WERI-Rb-1 (cell line): ENCODE results near the gene GOLT1A.

Source experiments
- DNase-seq: peaks from one replicate; pipeline ENCODE4 v3.0.0-alpha.2; 2020
- H3K27ac ChIP-seq: fragments of 250-450 bp; sonication (Bioruptor Pico); 2 replicates; pipeline ENCODE4 v1.5.1; 2020; ENCODE audit warnings: mild to moderate bottlenecking, moderate library complexity
- H3K27me3 ChIP-seq: fragments of 250-450 bp; sonication (Bioruptor Pico); 2 replicates; pipeline ENCODE4 v1.5.1; 2021; ENCODE audit warnings: mild to moderate bottlenecking, low read depth, moderate library complexity; ENCODE audit not compliant: insufficient read depth, severe bottlenecking
- H3K36me3 ChIP-seq: fragments of 250-450 bp; sonication (Bioruptor Pico); 2 replicates; pipeline ENCODE4 v1.5.1; 2020; ENCODE audit warnings: mild to moderate bottlenecking, moderate library complexity
- H3K4me3 ChIP-seq: 2 replicates; pipeline ENCODE4 v1.5.1; 2011; ENCODE audit warnings: low read depth, mild to moderate bottlenecking, control low read depth, low read length
- H3K9me3 ChIP-seq: fragments of 250-450 bp; sonication (Bioruptor Pico); 2 replicates; pipeline ENCODE4 v1.5.1; 2021; ENCODE audit warnings: mild to moderate bottlenecking, moderate library complexity; ENCODE audit not compliant: severe bottlenecking
- CTCF ChIP-seq: IDR thresholded peaks from 2 replicates; pipeline ENCODE4 v1.5.1; 2011; ENCODE audit warnings: low read depth, mild to moderate bottlenecking, control low read depth, inconsistent platforms, low read length

The GOLT1A gene

GRCh38 chr1:204153667-204154066 is 60.1 kb downstream of the GOLT1A start:
- H3K27ac ChIP-seq = no peak overlapping the region
- H3K36me3 ChIP-seq = peaks cover 3% of the 10 kb centered on the region; the same call in 1 of the 2 replicates
- H3K9me3 ChIP-seq = no peaks in the 10 kb centered on the region
- H3K4me3 ChIP-seq = no peak overlapping the region
- no peak for TF ChIP-seq CTCF
- DNase-seq = no peak
- no peaks in the 10 kb centered on the region for H3K27me3 ChIP-seq

DNA sequence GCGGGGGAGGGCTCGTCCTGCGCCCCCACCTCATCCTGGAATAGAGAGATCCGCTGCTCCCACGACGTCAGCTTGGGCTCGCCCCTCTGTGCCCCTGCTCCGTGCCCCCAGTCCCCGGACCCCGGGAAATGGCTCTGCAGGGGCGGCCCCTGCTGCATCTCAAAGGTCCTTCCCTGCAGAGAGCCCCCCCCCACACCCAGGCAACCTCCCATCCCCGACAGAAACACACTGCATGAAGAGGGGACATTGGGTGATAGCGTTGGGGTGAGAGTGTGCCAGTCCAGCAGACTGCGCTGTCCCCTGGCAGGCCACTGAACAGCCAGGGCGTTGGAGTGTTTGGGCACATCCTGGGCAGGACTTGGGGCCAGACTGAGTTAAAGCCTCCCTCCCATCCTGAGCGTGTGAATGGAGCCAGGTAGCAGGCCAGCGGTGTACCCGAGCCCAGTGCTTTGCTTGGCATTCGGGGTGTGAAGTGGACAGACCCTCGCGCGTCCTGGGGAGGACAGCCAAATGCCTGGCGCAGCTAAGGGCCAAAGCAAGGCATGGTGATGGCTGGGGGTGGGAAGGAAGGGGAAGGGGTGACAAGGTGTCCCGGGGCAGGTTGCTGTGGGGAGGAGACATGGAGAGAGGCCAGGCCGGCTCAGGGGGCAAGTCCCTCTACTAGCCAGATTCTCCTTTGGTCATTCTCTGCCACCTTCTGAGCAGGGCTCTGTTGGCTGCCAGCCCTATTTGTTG is 61.3 kb downstream of the GOLT1A start:
- Histone ChIP-seq H3K9me3 (no peaks in the 10 kb centered on the region), H3K36me3 (peaks cover 7% of the 10 kb centered on the region), H3K27ac (peak overlapping the region; percentile 57), H3K4me3 (peak overlapping the region; percentile 60), H3K27me3 (no peaks in the 10 kb centered on the region)
- no peak for DNase-seq
- TF ChIP-seq CTCF = peak; percentile 27; the same call in 1 of the 2 replicates

DNA sequence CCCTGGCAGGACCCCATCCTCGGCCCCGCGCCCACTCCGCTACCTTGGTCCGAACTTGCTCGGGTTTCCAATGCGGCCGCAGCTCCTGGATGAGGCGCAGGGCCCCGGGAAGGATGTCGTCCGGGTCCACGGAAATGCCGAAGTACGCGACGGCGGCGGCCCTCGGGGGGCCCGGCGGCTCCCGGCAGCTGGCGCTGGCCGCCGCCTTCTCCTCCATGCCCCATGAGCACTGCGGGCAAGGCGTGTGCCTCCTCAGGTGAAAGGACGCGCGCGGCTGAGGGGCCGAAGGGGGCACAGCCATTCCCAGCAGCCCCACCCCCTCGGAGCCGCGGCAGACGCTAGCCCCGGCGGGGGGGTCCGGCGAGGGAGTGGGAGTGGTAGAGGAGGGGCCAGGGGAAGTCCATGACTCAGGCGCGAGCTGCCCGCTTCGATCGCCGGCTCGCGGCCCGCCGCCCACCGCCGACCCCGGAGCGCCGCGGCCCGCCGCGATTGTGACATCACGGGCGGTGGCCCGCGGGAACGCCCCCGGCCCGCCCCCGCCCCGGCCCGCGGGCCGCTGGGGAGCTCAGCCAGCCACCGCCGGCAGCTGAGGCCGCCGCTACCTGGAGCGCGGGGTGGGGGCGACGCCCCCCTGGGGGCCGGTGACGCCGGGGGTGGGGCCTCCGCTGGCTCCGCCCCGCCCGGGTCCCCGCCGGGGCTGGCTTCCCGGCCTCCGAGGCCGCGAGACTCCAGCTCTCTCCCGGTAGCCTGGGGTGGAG is 62.1 kb downstream of the GOLT1A start, which contains the start of gene ETNK2:
Gene ETNK2 (minus strand): TSS at position 493 of the 758 bp plus-strand sequence. CDS start 192 bp downstream, at position 301.
- Histone ChIP-seq H3K36me3 (peaks cover 7% of the 10 kb centered on the region), H3K4me3 (peak within 1 kb of the TSS; percentile 72), H3K27ac (peak within 1 kb of the TSS; percentile 57), H3K27me3 (no peaks in the 10 kb centered on the region), H3K9me3 (no peaks in the 10 kb centered on the region)
- DNase-seq = peak; percentile 97
- no peak for TF ChIP-seq CTCF

- H3K9me3 ChIP-seq = no peaks in the 10 kb centered on the region
- no peak for TF ChIP-seq CTCF
- H3K27ac ChIP-seq = no peak overlapping the region; the same call in 1 of the 2 replicates
- H3K36me3 ChIP-seq = peaks cover 7% of the 10 kb centered on the region
- DNase-seq = peak; percentile 59
- no peaks in the 10 kb centered on the region for H3K27me3 ChIP-seq
- H3K4me3 ChIP-seq = peak overlapping the region; percentile 72
These were observed 62.9 kb downstream of the GOLT1A start for GRCh38 chr1:204150702-204151551.

DNA sequence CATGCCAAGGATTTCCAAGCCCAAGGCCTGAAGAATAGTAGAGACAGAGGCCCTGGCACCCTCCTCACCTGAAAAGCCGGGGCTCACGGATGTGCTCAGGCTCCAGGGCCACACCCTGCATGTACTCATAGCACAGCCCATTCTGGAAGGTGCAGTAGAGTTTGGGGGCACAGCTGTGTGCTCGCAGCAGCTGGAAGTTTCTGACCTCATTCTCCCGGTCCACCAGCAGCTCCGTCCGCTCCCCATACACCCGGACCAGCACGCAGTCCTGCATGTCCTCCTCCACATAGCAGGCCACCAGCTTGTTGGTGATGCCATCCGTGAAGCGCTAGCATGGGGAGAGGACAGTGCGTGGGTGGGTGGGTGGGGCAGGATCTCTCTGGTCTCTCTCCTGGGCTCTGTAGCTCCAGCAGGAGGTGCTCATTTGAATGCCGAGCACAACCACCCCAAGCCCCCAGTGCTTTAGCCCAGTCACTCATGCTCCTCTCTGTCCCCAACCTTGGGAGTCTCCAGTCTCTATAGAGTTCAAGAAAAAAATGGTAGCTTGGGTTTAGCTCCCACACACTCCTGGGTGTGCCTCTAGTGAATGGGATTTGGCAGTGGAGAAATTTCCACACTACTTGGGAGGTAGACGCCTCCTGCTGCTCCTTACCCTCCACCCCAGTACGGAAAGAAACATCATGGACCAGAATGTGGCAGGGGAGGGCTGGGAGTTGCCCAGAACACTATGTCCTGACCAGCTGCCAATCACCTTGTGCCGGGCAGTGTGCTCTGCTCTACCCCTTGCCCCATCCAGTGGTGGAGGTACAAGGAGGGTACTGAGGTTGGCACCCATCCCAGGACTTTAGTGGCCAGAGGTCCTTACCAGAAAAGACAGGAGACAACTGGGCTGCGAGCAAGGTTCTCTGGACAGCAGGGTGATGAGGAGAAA is 63.9 kb downstream of the GOLT1A start:
- H3K36me3 ChIP-seq = peaks cover 11% of the 10 kb centered on the region
- no peak for DNase-seq
- TF ChIP-seq CTCF = 0 out of 2 replicates have a peak, but pooled peaks have one; percentile 29
- H3K9me3 ChIP-seq = no peaks in the 10 kb centered on the region
- no peak overlapping the region for H3K27ac ChIP-seq
- no peaks in the 10 kb centered on the region for H3K27me3 ChIP-seq
- H3K4me3 ChIP-seq = no peak overlapping the region
